Stimulated activated CD8-positive, alpha-beta memory T cell treated with anti-CD3 and anti-CD28 coated beads, Interleukin-7, amount 100 ng/mL, for 24 hours (primary cell): Measurements from ENCODE around the gene LRCH1.

Experiments used
- DNase-seq: peaks from one replicate; pipeline ENCODE4 v3.0.0-alpha.2; 2020; ENCODE audit warnings: low read depth

Gene LRCH1

DNA sequence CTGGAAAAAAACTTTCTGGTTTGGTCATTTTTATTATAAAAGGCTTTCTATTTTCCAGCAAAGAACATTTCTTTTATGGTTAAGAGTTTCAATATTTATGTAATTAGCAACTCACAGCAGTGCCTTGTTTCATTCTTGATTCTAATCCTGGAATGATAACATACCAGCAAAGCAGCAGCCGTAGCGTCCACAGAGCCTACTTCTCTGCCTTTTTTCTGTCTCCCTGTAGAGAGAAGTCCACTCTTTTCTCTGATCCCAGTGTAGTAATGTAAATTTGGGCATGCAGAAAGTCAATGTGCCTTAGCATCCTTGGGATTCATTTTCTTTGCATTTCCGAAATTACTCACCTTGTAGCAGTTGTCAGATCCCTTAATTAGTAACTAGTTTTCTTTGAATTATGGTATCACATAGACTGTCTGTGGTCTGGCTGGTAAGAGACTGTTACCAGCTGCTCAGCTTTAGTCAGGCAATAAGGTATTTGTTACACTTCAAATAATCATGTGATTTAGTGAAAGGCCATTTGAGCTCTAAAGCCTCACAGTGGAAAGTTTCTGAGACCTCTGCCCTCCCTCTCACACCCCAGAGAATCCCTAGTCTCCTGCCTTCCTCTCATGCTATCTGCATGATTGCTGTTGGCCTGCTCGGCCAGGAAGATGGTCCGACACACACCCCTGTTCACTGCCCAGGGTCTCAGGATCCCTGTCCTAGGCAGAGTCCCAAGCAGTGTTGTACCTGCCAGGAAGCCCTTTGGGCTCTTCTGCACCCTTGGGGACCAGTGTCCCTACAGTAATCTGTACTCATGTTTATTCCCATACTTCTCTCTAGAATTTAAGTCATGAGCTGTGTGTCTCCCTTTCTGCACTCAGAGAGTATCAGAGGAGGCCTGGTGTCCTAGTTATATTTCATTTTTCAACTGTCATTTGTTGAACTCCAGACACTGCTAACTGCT is 86.3 kb downstream of the LRCH1 start:
- DNase-seq, result no peak

DNA sequence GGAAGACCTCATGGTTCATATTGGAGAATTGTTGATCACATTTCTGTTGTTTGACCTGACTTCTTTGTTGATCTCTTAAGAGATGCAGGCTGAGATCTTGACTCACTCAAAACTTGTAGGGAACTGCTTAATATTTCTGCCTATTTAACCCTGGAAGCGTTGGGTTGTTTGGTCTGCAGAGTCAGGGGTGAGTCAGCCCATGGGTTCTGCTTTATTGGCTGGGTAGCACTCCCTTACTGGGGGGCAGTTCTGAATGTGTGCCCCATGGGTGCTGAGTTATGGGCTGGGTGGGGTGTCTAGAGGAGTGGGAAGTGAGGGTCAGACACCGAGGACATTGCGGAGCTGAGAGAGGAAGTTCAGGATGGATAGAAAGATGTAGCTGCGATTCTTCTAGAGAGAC is 87.9 kb downstream of the LRCH1 start:
- DNase-seq, result no peak

DNA sequence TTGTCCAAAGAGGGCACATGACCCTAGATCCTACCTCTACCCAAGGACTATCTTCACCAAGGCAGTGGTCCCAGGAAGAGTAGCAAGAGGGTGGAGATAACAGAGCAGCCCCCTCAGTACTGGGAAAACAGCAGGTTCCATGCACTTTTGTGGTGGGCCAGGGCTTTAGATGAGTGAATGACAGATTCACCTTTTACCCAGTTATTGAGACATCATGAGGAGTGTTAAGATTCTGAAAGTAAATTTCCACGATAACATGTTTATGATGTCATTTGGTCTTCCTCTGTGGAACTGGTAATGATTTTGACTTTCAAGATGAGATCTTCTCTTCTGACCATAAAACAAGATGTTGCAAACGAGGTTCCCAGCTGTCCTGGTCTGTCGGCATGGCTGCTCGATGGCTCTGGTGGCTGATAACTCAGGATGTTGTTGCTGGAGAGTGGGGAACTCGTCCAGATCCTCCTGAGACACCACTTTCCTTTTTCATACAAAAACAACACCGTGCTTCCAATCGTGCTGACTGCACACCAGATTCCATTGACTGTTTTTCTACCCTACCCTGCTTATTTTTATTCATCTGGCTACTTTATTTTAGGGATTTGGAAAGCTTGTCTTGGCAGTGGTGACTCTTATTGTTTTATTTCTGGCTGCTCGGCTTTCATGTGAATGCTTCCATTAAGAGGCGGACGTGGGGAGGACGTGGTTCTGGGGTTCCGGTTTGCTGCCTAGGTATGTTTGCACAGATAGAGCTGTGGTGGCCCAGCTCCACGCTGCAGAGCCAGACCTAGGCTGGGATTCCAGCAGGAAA is 88.5 kb downstream of the LRCH1 start:
- DNase-seq, result no peak

DNA sequence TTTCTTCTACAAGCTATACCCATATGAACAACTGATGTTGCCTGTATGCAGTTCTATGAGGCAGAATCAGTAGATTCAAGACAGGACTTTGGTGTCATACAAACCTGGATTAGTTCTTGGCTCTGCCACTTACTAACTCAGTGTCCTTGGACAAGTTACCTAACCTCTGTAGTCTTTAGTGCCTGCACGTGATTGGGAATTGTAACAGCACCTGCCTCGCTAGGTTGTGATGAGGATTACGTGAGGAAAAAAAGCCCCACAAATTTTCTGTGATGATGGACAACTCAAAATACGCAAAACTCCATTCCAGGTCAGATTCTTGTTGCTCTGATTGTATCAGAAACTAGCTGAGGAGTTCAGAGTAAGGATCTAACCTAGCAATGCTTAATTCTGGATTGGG is 89.3 kb downstream of the LRCH1 start:
- no peak for DNase-seq

DNA sequence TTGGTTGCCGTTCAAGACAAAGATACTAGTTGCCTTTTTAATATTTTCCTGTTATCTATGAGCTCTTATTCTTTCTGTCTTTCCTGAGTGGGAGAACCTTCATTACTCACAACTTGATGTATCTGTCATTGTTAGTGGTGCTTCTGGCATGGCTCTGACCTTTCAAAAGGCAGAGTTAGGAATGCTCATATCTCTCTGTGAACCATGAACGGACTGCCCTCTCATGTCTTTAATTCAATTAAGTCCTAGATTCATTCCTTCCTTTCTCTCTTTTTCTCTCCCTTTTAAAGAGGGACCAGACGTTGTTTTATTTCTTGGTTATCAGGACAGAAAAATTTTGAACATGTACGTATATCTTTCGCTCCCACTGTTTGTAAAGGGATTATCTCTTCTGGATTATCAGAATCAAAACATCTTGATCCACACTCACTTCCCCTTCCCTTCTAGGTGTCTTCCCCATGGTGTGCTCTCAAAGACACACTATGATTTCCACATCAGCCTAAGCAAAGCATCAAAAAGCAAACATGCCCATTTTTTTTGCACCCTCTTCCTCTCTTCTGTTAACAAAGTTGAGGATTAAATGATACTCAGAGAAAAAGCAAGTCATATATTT is 90.3 kb downstream of the LRCH1 start:
- no peak for DNase-seq

DNA sequence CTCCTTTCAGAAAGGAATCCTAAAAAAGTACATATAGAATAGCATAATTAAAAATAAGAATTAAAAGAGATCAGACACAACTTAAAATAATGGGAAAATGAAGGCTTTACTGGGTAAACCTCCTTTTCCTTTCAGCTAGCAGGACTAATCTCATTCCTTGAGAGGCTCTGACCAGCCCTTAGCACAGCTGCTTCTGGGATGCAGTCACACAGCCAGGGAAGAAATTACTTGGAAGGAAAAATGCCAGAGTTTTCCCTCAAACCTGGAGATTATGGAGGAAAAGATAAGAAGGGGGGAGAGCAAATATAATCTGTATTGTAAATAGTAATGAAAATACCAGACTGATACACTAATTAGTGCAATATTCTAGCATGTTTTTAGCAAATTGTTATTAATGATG is 91.8 kb downstream of the LRCH1 start:
- no peak for DNase-seq

DNA sequence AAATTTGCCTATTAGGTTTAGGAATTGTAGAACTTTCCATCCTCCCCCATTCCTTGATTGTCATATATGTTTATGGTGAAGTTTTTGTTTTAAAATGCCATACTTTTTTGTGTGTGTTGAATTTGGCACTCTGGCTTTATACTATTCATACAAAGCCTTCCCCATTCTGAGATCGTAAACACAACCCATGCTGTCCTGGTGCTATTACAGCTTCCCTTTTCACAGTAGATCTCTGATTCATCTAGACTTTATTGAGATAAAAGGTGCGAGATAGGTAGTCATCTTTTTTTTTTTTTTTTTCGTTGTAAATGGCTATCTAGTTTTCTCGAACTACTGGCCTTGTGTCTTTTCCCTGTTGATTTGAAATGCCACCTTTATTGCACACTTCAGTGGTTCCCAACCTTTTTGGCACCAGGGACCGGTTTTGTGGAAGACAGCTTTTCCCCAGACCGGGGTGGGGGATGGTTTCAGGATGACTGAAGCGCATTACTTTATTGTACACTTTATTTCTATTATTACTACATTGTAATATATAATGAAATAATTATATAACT is 94.6 kb downstream of the LRCH1 start:
- no peak for DNase-seq

DNA sequence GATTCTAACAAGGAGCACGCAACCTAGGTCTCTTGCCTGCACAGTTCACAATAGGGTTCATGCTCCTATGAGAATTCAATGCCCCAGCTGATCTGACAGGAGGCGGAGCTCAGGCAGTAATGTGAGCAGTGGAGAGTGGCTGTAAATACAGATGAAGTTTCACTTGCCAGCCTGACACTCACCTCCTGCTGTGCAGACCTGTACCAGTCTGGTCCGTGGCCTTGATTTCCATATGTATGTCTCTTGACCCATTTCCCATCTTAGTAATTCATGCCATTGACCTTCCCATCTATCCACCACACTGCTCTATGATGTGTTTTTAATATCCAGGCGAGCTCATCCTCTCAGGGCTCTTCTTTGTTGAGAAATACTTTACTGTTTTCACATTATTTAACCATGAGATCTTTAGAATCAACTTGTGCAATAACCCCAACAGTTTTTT is 95.2 kb downstream of the LRCH1 start:
- no peak for DNase-seq

DNA sequence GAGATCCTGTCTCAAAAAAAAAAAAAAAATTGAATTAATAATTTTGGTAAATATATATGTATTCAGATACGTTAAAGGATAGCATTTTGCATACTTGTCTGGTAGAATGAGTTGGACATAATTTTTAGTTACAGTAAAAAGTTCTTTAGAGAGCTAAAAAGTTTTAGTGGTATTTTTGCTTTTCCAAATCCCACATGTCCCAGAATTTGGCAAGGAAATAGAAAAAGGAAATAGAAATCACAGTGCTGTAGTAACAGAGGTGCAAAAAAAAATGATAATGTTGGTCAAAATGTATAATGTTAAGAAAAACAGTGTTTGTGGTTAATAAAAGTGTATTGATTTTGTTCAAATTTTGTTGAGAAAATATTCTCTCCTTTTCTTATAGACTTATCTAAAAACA is 96.8 kb downstream of the LRCH1 start:
- DNase-seq, result no peak

DNA sequence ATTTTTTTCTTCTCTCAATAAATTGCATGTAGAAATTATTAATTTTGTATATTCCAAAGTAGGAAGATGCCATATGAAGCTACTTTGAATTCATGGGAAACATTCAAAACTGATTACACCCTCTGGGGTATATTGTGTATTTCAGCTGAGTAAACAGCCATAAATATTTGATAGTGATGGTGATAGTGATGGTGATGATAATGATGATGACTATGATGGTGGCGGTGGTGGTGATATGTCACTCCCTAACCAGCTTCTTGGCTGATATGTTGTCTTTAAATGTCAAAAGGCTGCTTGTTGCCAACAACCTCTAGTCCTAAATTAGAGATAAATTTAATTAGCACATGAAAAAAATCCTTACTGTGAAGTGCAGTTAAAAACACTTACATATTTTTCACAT is 102.0 kb downstream of the LRCH1 start:
- DNase-seq, result no peak

DNA sequence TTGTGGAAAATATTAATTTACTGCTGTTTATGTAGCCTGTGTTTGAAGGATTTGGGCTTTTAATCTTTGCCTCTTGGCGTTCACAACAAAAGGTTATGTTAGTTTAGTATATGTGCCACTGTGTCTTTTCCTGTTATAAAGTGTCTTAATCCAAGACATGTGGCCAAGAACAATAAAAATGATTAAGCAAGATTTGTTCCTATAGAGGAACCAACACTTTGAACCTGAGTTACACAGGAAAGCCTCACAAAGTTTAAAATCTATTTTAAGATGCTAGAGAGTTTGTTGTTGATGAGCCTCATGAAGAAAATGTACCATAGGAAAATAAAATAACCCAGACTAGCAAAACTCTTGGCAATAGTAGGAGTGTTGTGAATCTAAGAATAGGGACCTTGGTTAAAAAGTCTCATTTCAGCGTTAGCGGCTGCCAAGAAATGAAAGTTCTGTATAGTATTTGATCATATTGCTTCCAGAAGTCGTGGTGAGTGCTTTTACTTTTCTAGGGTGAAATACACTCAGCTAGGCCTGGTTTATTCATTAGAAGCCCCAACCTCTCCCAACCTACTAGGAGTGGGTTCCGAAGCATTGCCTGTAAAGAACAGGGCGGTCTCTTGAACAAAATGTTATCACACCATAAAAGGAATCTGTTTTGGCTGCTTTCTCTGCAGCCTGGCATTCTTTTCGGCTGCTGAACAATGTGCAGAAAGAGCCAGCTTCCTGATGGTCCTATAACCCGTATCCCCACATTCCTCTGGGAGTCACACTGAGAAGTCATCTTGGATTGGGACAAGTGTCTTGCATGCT is 102.6 kb downstream of the LRCH1 start:
- no peak for DNase-seq

DNA sequence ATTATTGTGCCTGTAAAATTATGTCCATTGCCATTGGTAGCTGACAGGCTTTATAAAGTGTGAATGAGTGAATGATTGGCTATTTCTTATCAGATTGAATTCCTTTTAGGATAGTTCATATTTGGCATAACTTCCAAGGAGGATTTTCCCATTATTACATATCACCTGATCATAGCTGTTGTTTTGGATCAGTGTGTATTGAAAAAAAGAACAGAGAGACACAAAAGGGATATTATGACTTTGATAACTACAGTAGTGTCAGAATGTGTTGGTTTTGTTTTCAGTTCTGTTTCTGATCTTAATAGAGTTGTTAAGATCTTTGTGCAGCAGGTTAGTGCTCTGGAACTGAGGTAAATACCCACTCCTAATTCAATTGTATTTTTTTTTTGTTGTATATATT is 103.8 kb downstream of the LRCH1 start:
- DNase-seq, result no peak

DNA sequence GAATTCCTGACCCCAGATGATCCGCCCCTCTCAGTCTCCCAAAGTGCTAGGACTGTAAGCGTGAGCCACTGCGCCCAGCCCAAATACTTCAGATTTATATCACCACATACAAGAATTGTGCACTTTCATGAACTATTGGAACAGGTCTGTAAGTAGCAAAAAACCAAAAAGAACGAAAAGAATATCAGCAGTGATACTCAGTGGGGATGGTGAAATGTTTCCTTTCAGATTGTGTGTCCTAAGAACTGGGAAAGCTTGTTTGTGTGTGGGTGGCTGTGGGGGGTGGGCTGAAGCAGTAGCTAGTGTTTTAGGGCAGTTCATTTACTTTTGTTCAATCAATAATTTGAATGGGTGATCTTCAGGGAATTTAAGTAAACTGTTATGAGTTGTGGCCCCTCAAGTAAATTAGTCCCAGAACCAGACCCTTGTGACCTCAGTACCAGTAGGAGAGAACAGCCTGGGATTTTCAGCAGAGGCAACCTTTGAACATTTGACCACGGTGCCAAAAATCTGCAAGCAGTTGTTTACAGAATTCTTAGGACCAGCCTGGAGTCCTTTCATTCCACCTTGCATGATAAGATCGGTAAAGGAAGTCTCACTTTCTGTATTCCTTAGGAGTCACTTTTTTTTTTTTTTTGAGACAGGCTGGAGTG is 106.6 kb downstream of the LRCH1 start:
- DNase-seq, result no peak

DNA sequence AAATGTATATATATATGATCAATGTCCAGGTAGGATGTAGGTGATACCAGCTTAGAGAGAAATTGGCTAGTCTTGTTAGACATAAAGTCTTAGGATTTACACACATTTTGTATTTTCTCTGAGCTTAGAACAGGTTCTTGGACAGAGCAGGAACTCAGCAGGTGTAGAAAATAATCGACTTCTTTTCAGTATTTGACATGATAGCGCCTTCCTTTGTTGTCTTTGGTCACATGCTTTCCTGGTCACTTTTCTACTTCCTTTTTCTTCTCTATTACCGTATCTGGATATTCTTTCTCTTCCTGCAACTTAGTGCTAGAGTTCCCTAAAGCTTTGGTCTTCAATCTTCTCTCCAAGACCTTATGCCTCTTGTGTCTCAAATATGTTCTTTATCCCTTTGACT is 107.4 kb downstream of the LRCH1 start:
- DNase-seq, result no peak

DNA sequence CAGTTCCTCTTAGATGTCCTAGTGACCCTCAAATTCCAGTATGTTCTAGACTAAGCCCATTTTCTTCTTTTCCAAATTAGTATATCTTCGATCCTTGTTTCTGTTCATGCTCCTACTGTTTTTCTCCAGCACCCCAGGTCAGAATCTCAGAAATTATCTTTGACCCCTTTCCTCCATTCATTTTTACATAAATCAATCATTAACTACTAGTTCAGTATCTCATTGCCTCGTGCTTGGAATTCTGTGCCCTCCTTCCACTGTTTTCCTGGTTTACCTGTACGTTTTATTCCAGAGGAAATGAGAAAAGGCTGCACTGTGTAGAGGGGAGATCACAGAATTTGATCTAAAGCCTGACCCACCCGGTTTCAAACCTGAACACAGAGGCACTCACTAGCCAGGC is 107.9 kb downstream of the LRCH1 start:
- DNase-seq, result no peak

DNA sequence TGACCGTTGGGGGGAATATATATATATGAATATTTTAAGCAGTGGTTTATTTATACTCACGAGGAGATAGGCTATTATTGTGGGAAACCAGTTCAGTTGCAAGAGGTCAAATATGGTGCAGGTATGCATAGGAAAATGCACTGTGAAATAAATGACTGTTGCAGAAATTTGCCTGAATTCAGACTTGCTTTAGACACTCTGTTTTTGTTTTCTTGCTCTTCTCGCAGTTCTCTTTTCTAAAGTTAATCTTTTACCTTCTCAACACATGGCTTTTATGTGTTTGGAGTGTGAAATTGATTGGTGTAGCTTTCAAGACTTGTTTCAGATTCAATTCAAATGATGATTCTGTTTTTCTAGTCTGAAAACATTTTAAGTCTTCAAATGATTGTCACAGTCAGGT is 109.7 kb downstream of the LRCH1 start:
- DNase-seq, result no peak

DNA sequence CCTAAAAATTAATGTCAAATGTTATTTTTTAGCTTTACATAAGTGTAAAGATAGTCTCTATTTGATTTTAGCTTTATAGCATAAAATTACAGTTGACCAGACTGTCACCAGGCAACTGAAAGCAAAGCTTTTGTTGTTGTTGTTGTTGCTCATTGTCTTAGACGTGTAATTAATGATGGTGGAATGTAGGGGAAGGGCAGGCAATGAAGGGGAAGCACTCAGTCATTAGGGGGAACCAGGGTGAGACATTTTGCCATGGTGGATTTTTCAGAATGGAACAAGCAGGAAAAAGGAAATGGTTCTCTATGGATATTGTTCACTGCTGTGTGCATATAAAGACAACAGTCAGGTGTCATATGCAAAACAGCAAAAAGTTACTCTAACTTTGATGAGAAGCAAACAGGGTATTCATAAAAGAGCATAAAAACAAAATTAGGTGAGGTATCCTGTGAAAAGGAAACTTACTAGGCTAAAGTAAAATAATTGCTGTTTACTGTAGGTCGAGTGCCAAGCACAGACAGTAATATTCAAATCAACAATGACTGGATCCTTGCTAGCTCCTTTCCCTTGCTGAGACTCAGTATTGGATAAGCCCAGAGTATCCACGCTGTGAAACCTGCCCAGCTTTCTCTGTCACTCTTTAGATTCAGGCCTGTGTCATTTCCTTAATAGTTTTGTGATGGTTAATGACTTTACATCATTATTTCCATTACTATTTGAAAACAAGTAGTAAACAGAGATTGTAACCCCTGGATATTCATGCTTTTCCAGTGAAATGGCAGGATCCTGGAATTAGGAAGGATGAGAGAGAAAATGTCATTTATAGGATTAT is 110.5 kb downstream of the LRCH1 start:
- DNase-seq, result no peak

DNA sequence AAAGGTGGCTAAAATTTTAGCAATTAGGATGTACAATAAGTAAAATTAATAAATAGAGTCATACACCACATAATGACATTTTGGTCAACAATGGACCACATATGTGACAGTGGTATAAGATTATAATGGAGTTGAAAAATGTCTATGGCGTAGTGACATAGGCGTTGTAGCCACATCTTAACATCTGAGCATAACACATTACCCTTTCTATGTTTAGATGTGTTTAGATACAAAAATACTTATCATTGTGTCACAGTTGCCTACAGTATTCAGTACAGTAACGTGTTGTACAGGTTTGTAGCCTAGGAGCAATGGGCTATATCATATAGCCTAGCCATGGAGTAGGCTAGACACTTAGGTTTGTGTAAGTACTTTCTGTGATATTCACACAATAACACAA is 111.2 kb downstream of the LRCH1 start:
- DNase-seq, result no peak

DNA sequence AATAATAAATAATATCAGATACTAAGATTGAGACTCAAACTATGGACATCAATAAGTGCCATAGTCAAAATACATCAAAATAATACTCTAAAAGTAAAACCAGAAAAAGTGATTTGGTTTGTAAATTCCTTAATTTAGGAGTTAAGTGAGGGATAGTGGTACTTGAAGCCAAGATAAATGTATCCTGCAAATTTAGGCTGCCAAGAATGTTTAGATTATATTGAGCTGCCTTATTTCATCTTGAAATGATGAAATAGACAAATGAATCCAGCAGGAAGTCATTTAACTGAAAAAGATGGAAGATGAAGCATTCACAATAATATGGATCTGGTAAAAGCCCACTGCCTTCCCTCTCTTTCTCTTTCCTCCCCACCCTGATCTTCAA is 112.3 kb downstream of the LRCH1 start:
- DNase-seq, result no peak
